Small intestine (tissue), 7 donors: ENCODE results near the gene TMEM198. TPM values are rescaled to one million over a fixed set of nuclear protein-coding genes. Genes with fewer than 3 reads are reported as not detected.
A peak's percentile ranks its signal among the peaks of the same experiment; 100 is the strongest.

Experiments
- DNase-seq, 2 donors: peaks; one replicate each; pipeline versions ENCODE4 v3.0.0 to v3.0.0-alpha.2; 2013
- FAIRE-seq: peaks from 2 replicates; lab custom pipeline; 2012; peaks lifted over from hg19 to GRCh38; lab: Jason Lieb, UNC
- H3K27ac ChIP-seq, 3 donors: one replicate each; pipeline ENCODE4 v1.5.1; 2013; ENCODE audit warnings: low read length in 2 of 3, mild to moderate bottlenecking in 2 of 3, control low read depth in 1 of 3, inconsistent platforms in 1 of 3, low read depth in 1 of 3, moderate library complexity in 1 of 3
- H3K27me3 ChIP-seq, 3 donors: one replicate each; pipeline ENCODE4 v1.6.1; 2013; ENCODE audit warnings: low read length in 3 of 3, inconsistent platforms in 1 of 3; ENCODE audit not compliant: control insufficient read depth in 3 of 3, insufficient read depth in 3 of 3
- H3K36me3 ChIP-seq, 3 donors: one replicate each; pipeline ENCODE4 v1.6.1; 2013; ENCODE audit warnings: low read length in 3 of 3, inconsistent platforms in 1 of 3, low read depth in 1 of 3, mild to moderate bottlenecking in 1 of 3, moderate library complexity in 1 of 3; ENCODE audit not compliant: control insufficient read depth in 3 of 3, insufficient read depth in 2 of 3
- H3K4me1 ChIP-seq, 3 donors: one replicate each; pipeline ENCODE4 v1.6.1; 2013; ENCODE audit warnings: low read length in 2 of 3, inconsistent platforms in 1 of 3, low read depth in 1 of 3, mild to moderate bottlenecking in 1 of 3, moderate library complexity in 1 of 3; ENCODE audit not compliant: control insufficient read depth in 3 of 3, insufficient read depth in 2 of 3
- H3K4me3 ChIP-seq, 3 donors: one replicate each; pipeline ENCODE4 v1.5.1; 2013; ENCODE audit warnings: low read length in 3 of 3, control low read depth in 1 of 3, inconsistent platforms in 1 of 3, low read depth in 1 of 3, mild to moderate bottlenecking in 1 of 3, moderate library complexity in 1 of 3
- H3K9me3 ChIP-seq, 2 donors: one replicate each; pipeline ENCODE4 v1.6.1; 2013; ENCODE audit warnings: low read depth in 1 of 2, low read length in 1 of 2; ENCODE audit not compliant: control insufficient read depth in 2 of 2, insufficient read depth in 1 of 2
- WGBS, 3 donors: extraction: QIAGEN DNeasy Blood & Tissue Kit; methylation state at CpG; one replicate each; pipeline ENCODE4 v1.1.7; 2013; 5-methylcytosine and 5-hydroxymethylcytosine counted together
- polyA plus RNA-seq, 4 donors: library from polyadenylated mRNA; stranded (reverse) in 3 of 4; unstranded in 1 of 4; fragments of 200-250 nt in 3 of 4; fragments of 120-200 nt in 1 of 4; gene quantifications; one replicate each; pipeline versions ENCODE4 v1.2.1 to v1.2.3, GENCODE V29; 2013
- donor health status: healthy with polysubstance abuse.
- donor health status: control.
- donor health status: control.
- donor health status: Bipolar disorder and iron deficiency.
- donor health status: healthy.

The TMEM198 gene
- polyA plus RNA-seq, 4 donors, result 1.8 to 23.5 (median 14.8) TPM

DNA sequence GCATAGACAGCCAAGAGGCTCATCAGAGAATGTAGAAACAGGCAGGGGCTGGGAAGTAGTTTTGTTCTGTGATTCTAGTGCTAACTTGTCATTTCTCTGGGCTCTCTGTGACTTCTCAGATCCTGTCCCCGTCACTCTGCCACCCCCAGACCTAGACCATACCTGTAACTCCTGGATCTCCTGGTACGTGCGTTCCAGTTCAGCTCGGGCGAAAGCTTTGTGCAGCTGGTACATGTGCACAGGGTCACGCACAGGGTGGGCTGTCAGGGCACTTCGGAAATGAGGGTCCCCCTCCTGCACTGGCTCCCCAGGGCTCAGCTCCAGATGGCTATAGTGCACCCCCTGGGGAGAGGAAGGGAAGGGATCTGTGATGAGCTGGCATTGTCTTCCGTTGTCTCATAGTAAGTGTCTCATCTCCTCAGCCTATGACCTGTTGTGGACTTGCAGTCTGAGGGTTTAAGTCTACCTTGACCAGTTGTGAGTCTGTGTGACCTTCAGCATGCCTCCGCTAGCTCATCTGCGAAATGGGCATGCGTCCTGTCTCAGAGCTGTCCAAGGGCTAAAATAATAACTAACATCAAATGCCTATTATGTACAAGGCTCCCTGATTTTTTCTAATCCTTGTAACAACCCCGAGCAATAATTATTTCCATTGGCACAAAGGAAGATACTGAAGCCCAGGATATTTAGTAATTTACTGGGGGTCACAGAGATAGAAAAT, 2.9 kb upstream of the TMEM198 start:
- Histone ChIP-seq H3K4me3 (no peak overlapping the region), H3K27me3 (no peaks in the 10 kb centered on the region), H3K36me3 (peaks cover 3 to 46% (median 9%) of the 10 kb centered on the region in 3 donors), H3K4me1 (peaks cover 4 to 51% (median 5%) of the 10 kb centered on the region in 3 donors), H3K9me3 (no peaks in the 10 kb centered on the region), H3K27ac (no peak overlapping the region)
- DNase-seq (no peak), FAIRE-seq (no peak)
- 86 to 93% (median 92%) methylated on average over 12 of the region's 12 CpGs for WGBS, 3 donors

DNA sequence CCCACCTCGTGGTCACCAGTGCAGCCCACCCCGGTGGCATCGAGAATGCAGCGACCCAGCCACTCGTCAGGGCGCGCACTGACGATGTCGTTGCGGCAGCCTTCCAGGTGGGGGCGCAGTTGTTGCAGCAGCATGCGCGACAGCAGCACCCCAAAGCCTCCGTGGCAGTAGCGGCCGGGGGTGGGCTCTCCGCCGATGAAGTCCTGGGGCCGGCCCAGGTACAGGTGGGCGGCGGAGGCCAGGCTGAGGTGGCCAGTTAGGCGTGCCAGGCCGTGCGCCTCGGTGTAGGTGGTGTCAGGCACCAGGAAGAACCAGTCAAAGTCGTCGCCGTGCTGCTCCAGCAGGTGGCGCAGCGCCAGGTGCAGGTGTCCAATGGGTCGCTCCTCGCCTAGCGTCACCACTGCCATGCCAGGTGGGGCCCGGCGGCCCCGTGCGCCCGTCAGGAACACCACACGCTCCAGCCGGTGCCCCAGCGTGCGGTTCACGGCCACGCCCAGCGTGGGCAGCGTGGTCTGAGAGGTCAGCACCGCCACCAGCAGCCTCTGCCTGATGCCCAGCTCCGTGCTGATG, 2.1 kb upstream of the TMEM198 start:
- DNase-seq, result peak; percentile 88 to 97
- Histone ChIP-seq H3K4me1 (peaks cover 4 to 58% (median 5%) of the 10 kb centered on the region in 3 donors), H3K27ac (peak overlapping the region in 2 of 3 donors; percentile 84 to 96), H3K4me3 (peak overlapping the region; percentile 3 to 81 (median 65)), H3K9me3 (no peaks in the 10 kb centered on the region), H3K27me3 (no peaks in the 10 kb centered on the region), H3K36me3 (peaks cover 3 to 46% (median 9%) of the 10 kb centered on the region in 3 donors)
- 1 to 20% (median 1%) methylated on average over 39 to 48 of the region's 48 CpGs for WGBS, 3 donors
- FAIRE-seq, result no peak

DNA sequence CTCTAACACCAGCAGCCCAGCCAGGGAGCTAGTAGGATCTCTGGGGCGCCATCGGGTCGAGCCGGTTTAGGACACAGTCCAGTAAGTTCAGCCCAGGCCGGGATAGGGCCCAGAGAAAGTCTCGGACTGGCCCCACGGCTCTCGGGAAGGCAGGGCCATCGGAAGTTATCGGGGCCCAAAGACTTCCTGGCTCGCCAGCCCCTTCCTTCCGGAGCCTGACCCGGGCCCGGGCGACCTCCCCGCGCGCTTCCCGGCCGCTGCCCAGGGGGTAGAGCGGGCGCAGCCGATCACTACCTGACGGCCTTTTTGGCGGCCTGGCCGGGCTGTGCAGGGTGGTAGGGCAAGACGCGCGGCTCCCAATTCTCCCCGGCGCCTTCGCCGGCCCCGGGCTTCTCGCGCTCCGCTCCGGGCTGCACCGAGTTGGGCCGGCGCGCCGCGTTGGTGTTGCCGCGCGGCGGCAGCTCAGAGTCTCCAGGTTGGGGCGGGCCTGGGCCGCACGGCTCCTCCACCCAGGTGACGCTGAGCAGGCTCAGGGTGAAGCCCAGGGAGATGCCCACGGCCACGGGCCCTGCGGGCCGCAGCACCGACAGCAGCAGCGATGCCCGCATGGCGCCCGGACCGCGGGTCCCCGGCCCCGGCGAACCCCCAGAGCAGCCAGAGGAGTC, 765 bp upstream of the TMEM198 start:
- no peaks in the 10 kb centered on the region for H3K9me3 ChIP-seq
- DNase-seq (peak in 1 of 2 donors; percentile 52), FAIRE-seq (no peak)
- peak overlapping the region; percentile 60 to 81 (median 65) for H3K4me3 ChIP-seq
- peaks cover 3 to 50% (median 9%) of the 10 kb centered on the region in 3 donors for H3K36me3 ChIP-seq
- peaks cover 4 to 56% (median 5%) of the 10 kb centered on the region in 3 donors for H3K4me1 ChIP-seq
- H3K27ac ChIP-seq, result peak overlapping the region; percentile 84 to 96 (median 96)
- no peaks in the 10 kb centered on the region for H3K27me3 ChIP-seq
- WGBS, 3 donors, result 0 to 1% (median 0%) methylated on average over 34 to 66 of the region's 66 CpGs

DNA sequence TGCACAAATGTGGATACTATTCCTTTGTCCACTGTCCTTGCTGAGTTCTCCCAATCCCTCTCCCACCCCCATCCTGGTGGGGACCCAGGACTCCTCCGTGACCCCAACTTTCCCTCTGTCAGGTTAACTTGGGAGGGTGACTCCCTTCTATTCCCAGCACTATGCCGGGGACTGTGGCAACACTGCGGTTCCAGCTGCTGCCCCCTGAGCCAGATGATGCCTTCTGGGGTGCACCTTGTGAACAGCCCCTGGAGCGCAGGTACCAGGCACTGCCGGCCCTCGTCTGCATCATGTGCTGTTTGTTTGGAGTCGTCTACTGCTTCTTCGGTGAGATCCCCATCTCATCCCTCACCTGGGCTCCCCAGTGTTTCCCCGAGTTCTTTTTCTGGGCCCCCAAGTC, 739 bp downstream of the TMEM198 start:
- Histone ChIP-seq H3K9me3 (no peaks in the 10 kb centered on the region), H3K27me3 (no peaks in the 10 kb centered on the region), H3K36me3 (peaks cover 2 to 49% (median 6%) of the 10 kb centered on the region in 3 donors), H3K4me1 (peaks cover 4 to 44% (median 5%) of the 10 kb centered on the region in 3 donors), H3K27ac (peak overlapping the region in 1 of 3 donors; percentile 84), H3K4me3 (peak overlapping the region in 2 of 3 donors; percentile 65 to 81)
- FAIRE-seq (no peak), DNase-seq (peak in 1 of 2 donors; percentile 26)
- WGBS, 3 donors, result 40 to 53% (median 51%) methylated on average over 9 of the region's 9 CpGs

DNA sequence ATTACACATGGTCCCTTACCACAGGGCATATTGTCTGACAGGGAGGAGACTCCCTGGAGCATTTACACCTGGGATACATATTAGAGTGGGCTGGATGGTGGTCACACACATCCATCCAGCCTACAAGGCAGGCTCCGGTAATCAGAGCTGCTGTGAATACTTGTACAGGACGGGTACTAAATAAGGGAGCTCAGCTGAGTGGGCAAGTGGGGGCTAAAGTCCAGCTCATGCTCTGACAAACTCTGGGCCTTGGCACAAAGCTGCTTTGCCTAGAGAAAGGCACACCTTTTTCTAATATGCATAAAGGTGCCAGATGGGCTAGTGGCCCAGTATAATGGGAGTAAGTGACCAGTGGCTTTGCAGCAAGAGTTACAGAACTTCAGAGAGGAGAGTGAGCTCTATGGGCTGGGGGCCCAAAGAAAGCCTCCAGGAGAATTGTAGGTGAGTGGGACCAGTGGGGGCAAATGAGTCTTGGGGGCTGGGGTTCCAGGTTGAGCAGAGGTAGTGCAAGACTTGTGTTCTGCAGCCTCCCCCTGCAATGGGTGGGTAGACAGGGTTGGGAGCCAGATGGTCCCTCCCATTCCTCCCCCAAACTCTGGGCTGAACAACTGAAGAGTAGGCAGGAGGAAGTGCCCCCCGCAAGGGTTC, 1.6 kb downstream of the TMEM198 start:
- FAIRE-seq, result no peak
- 51 to 81% (median 57%) methylated on average over 3 of the region's 3 CpGs for WGBS, 3 donors
- H3K4me1 ChIP-seq, result peaks cover 4 to 44% (median 5%) of the 10 kb centered on the region in 3 donors
- H3K4me3 ChIP-seq, result peak overlapping the region in 2 of 3 donors; percentile 65 to 81
- no peaks in the 10 kb centered on the region for H3K9me3 ChIP-seq
- H3K27me3 ChIP-seq, result peaks cover 0 to 1% (median 0%) of the 10 kb centered on the region in 3 donors
- peak in 1 of 2 donors; percentile 57 for DNase-seq
- H3K36me3 ChIP-seq, result peaks cover under 1 to 49% (median 5%) of the 10 kb centered on the region in 3 donors
- H3K27ac ChIP-seq, result peak overlapping the region in 2 of 3 donors; percentile 84 to 88

DNA sequence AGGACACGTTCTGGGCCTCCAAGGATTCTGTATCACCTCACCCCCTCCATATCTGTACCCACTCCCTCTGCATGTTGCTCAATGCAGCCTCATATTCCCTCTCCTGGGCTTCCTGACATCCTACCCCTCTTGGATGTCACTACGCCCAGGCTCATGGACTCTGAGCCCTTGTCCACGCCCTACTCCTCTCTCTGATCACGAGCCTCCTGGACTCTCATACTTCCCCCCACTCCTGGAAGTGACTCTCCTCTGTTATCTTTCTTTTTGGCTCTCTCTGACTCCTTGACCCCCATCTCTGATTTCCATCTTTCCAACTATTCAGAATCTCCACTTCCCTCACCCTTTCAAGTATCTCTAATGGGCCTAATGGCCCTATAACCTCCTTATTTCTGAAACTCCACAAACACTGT, 2.1 kb downstream of the TMEM198 start:
- H3K27me3 ChIP-seq, result peaks cover 0 to 6% (median 0%) of the 10 kb centered on the region in 3 donors
- DNase-seq, result peak; percentile 90 to 92
- peaks cover 0 to 49% (median 3%) of the 10 kb centered on the region in 3 donors for H3K36me3 ChIP-seq
- no peak overlapping the region for H3K4me3 ChIP-seq
- H3K9me3 ChIP-seq, result no peaks in the 10 kb centered on the region
- H3K4me1 ChIP-seq, result peaks cover 4 to 45% (median 5%) of the 10 kb centered on the region in 3 donors
- 7 to 46% (median 28%) methylated on average over 4 of the region's 4 CpGs for WGBS, 3 donors
- H3K27ac ChIP-seq, result peak overlapping the region in 2 of 3 donors; percentile 84 to 88
- FAIRE-seq, result no peak

DNA sequence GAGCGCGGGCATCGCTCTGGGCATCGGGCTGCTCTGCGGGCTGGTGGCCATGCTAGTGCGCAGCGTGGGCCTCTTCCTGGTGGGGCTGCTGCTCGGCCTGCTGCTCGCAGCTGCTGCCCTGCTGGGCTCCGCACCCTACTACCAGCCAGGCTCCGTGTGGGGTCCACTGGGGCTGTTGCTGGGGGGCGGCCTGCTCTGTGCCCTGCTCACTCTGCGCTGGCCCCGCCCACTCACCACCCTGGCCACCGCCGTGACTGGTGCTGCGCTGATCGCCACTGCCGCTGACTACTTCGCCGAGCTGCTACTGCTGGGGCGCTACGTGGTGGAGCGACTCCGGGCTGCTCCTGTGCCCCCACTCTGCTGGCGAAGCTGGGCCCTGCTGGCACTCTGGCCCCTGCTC, 3.8 kb downstream of the TMEM198 start:
- Histone ChIP-seq H3K27me3 (peaks cover 0 to 16% (median 0%) of the 10 kb centered on the region in 3 donors), H3K4me3 (no peak overlapping the region), H3K4me1 (peaks cover 0 to 45% (median 4%) of the 10 kb centered on the region in 3 donors), H3K9me3 (no peaks in the 10 kb centered on the region), H3K27ac (no peak overlapping the region), H3K36me3 (peaks cover 0 to 43% (median 3%) of the 10 kb centered on the region in 3 donors)
- DNase-seq (no peak), FAIRE-seq (no peak)
- WGBS, 3 donors, result 95 to 97% (median 96%) methylated on average over 26 of the region's 26 CpGs
